Karpas-422 (cell line): ENCODE measurements around the gene ZC3H15. TPM values are rescaled to one million over a fixed set of nuclear protein-coding genes. Genes with fewer than 3 reads are reported as not detected.
"Not testable (repeated sequence)": the region's sequence is repeated elsewhere in the genome, so short reads cannot be mapped to it uniquely, and the experiment has no call there.

Experiments
- DNase-seq: peaks from one replicate; pipeline ENCODE4 v3.0.0-alpha.2; 2015
- H2AFZ ChIP-seq: fragments of 200-600 bp; sonication (generic); 2 replicates; pipeline ENCODE4 v1.6.1; 2014; ENCODE audit warnings: antibody characterized with exemption, low read length, mixed read lengths
- H3K27ac ChIP-seq: fragments of 200-600 bp; sonication (generic); 2 replicates; pipeline ENCODE4 v1.5.1; 2014; ENCODE audit warnings: mild to moderate bottlenecking, low read length, moderate library complexity
- H3K27me3 ChIP-seq: fragments of 200-600 bp; sonication (generic); 2 replicates; pipeline ENCODE4 v1.6.1; 2014; ENCODE audit warnings: low read length, mixed read lengths
- H3K36me3 ChIP-seq: fragments of 200-600 bp; sonication (generic); 2 replicates; pipeline ENCODE4 v1.6.1; 2014; ENCODE audit warnings: low read length, mixed read lengths; ENCODE audit not compliant: insufficient read depth
- H3K4me1 ChIP-seq: fragments of 200-600 bp; sonication (generic); 2 replicates; pipeline ENCODE4 v1.6.1; 2014; ENCODE audit warnings: mild to moderate bottlenecking, low read length, mixed read lengths
- H3K4me2 ChIP-seq: fragments of 200-600 bp; sonication (generic); 2 replicates; pipeline ENCODE4 v1.6.1; 2014; ENCODE audit warnings: low read length, low read depth, mild to moderate bottlenecking; ENCODE audit not compliant: poor library complexity, severe bottlenecking
- H3K4me3 ChIP-seq: fragments of 200-600 bp; sonication (generic); 2 replicates; pipeline ENCODE4 v1.5.1; 2014; ENCODE audit warnings: mild to moderate bottlenecking, antibody characterized with exemption, low read length, mixed read lengths
- H3K79me2 ChIP-seq: fragments of 200-600 bp; sonication (generic); 2 replicates; pipeline ENCODE4 v1.6.1; 2014; ENCODE audit warnings: mild to moderate bottlenecking, low read length, mixed read lengths
- H3K9ac ChIP-seq: fragments of 200-600 bp; sonication (generic); 2 replicates; pipeline ENCODE4 v1.6.0; 2014; ENCODE audit warnings: low read length
- H3K9me2 ChIP-seq: fragments of 200-600 bp; sonication (generic), shearing (Covaris generic); replicated peaks from 2 replicates; pipeline ENCODE4 v1.6.0; 2014; ENCODE audit warnings: mild to moderate bottlenecking, low read length, moderate library complexity; ENCODE audit not compliant: insufficient read depth
- H3K9me3 ChIP-seq: fragments of 300-700, 200-600 bp; sonication (generic); 2 replicates; pipeline ENCODE4 v1.6.1; 2014; ENCODE audit warnings: low read length, mixed read lengths
- H4K20me1 ChIP-seq: fragments of 200-600 bp; sonication (generic); 2 replicates; pipeline ENCODE4 v1.6.1; 2014; ENCODE audit warnings: mild to moderate bottlenecking, antibody characterized with exemption, low read length, low read depth; ENCODE audit not compliant: insufficient read depth
- total RNA-seq: library from RNA; depleted of rRNA; stranded (reverse); fragments of >200 nt; shearing (Covaris generic); gene quantifications from 2 replicates; pipeline ENCODE4 v1.2.3, GENCODE V29; 2014; ENCODE audit warnings: low replicate concordance

The ZC3H15 gene
- total RNA-seq, 1 experiment from 2014 or later, result 66.5 TPM

GRCh38 chr2:186521570-186522153, 35.6 kb downstream of the ZC3H15 start:
- H3K9me2 ChIP-seq, H4K20me1 ChIP-seq, H3K27me3 ChIP-seq, H3K27ac ChIP-seq, H3K4me3 ChIP-seq, H3K9me3 ChIP-seq, H3K4me1 ChIP-seq, H3K9ac ChIP-seq, DNase-seq, H3K79me2 ChIP-seq, H3K4me2 ChIP-seq, H2AFZ ChIP-seq: not testable (repeated sequence)
- H3K36me3 ChIP-seq, result peaks cover 26% of the 10 kb centered on the region; the same call in 1 of the 2 replicates

DNA sequence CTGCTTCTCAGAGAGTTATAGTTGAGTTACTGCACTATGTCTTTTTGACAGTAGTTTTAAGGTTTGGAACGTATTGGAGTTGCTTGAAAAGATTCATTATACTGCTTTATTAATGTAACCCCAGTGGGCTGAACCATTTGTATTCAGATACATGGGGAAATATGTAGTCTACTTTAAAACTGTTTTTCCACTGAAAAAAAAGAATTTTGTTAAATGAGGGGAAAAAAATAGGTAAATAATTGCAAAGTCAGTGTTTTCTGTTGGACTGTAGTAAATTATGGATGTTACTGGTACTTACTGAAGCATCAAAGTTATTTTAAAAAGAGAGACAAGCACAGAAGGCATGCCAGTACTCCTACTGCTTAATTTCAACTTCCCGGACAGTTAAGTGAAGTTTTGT, 36.4 kb downstream of the ZC3H15 start:
- Histone ChIP-seq H3K9me3 (no peaks in the 10 kb centered on the region; the same call in 1 of the 2 replicates), H3K4me3 (no peak overlapping the region), H3K4me2 (no peak overlapping the region), H2AFZ (no peak overlapping the region), H3K36me3 (peaks cover 19% of the 10 kb centered on the region; the same call in 1 of the 2 replicates), H3K79me2 (peaks cover 2% of the 10 kb centered on the region; the same call in 1 of the 2 replicates), H4K20me1 (no peaks in the 10 kb centered on the region), H3K27ac (no peak overlapping the region), H3K9me2 (no peaks in the 10 kb centered on the region), H3K9ac (no peak overlapping the region), H3K4me1 (no peaks in the 10 kb centered on the region), H3K27me3 (no peaks in the 10 kb centered on the region)
- DNase-seq, result no peak

DNA sequence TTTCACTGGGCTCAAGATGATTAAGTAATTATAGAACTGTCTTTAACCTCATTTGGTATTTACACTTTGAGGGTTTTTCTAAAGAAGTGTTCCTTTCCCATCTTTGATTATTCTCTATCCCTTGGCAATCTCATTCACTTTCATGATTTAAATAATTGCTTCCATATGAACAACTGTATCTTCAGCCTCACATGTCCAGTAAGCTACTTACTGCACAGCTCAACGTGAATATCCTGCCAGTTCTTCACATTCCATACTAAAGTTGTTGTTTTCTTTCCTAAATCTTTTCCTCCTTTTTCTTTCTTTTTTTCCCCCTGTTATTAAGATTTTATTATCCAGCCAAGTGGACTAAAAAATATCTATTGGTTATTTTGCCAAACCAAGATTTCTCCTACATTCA, 37.7 kb downstream of the ZC3H15 start:
- H3K27ac ChIP-seq, result no peak overlapping the region
- H3K4me1 ChIP-seq, result no peaks in the 10 kb centered on the region
- H3K79me2 ChIP-seq, result no peaks in the 10 kb centered on the region
- H3K4me2 ChIP-seq, result no peak overlapping the region
- DNase-seq, result no peak
- H3K4me3 ChIP-seq, result no peak overlapping the region
- H2AFZ ChIP-seq, result no peak overlapping the region
- H3K36me3 ChIP-seq, result peaks cover 12% of the 10 kb centered on the region; the same call in 1 of the 2 replicates
- no peak overlapping the region for H3K9ac ChIP-seq
- no peaks in the 10 kb centered on the region for H3K27me3 ChIP-seq
- no peaks in the 10 kb centered on the region; the same call in 1 of the 2 replicates for H3K9me3 ChIP-seq
- H4K20me1 ChIP-seq, result no peaks in the 10 kb centered on the region
- no peaks in the 10 kb centered on the region for H3K9me2 ChIP-seq

DNA sequence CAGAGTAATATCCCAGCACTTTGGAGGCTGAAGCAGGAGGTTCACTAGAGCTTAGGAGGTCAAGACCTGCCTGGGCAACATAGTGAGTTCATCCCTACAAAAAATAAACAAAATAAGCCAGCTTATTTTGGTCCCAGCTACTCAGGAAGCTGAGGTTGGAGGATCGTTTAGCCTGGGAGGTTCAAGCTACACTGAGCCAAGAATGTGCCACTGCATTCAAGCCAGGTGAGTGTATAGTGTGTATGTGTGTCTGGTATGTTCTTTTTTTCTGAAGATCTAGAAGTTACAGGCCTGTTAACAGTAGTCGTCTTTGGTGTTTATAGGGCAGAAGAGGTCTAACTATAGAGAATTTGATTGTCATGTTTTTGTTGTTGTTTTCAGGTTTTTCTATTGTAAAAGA, 40.2 kb downstream of the ZC3H15 start:
- Histone ChIP-seq H3K9me2 (no peaks in the 10 kb centered on the region), H3K27ac (no peak overlapping the region), H3K4me2 (no peak overlapping the region), H4K20me1 (no peaks in the 10 kb centered on the region), H3K79me2 (no peaks in the 10 kb centered on the region), H3K9me3 (no peaks in the 10 kb centered on the region; the same call in 1 of the 2 replicates), H3K36me3 (no peaks in the 10 kb centered on the region), H3K4me3 (no peak overlapping the region), H3K27me3 (no peaks in the 10 kb centered on the region), H2AFZ (no peak overlapping the region), H3K4me1 (no peaks in the 10 kb centered on the region), H3K9ac (no peak overlapping the region)
- DNase-seq, result no peak

DNA sequence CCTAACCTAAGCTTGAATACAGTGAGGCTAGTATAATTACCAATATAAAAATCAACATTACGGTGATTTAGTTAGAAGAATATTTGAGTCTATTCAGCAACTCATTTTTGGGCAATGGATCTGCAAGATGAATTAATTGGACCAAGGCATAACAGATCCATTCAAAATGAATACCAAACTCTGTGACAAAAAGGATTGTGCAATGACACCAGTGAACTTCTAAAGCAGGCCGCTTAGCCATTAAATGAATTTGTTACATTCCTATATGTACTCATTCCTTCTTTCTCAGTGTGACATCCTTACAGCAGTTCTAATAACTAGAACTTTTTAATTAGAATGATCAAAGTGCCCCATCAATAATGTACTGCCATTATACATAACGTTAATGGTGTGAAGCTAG, 44.3 kb downstream of the ZC3H15 start:
- H3K9me2 ChIP-seq, result no peaks in the 10 kb centered on the region
- no peak overlapping the region for H3K9ac ChIP-seq
- no peak overlapping the region for H3K4me2 ChIP-seq
- H3K27me3 ChIP-seq, result no peaks in the 10 kb centered on the region
- no peak overlapping the region for H2AFZ ChIP-seq
- no peaks in the 10 kb centered on the region for H3K79me2 ChIP-seq
- no peaks in the 10 kb centered on the region for H3K36me3 ChIP-seq
- H3K9me3 ChIP-seq, result no peaks in the 10 kb centered on the region; the same call in 1 of the 2 replicates
- H3K27ac ChIP-seq, result no peak overlapping the region
- DNase-seq, result no peak
- no peaks in the 10 kb centered on the region for H4K20me1 ChIP-seq
- H3K4me3 ChIP-seq, result no peak overlapping the region
- H3K4me1 ChIP-seq, result no peaks in the 10 kb centered on the region

DNA sequence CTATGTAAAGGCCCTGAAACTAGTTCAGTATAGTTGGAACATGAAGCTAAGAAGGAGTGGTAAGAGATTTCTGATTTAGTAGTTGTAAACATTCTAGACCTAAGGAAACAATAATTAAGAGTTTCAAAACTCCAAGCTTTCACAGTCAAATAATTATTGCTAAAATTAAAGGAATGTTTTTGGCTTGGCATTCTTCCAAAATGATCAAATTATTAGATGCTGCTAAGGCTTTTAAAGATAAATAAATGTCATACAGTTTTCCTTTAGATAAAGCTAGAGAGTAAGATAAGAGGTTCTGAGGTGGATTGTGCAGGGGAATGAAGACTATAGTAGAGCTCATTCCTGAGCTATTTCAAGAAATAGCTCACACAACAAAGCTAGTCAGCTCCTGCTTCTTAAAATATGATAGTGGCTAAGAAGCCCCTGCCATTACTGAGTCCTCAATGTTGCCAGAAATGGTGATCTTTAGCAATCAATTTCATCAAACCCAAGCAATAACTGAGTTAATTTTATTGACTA, 45.3 kb downstream of the ZC3H15 start:
- H3K79me2 ChIP-seq, result no peaks in the 10 kb centered on the region
- no peak for DNase-seq
- H3K27ac ChIP-seq, result no peak overlapping the region
- no peak overlapping the region for H2AFZ ChIP-seq
- H4K20me1 ChIP-seq, result no peaks in the 10 kb centered on the region
- no peak overlapping the region for H3K4me2 ChIP-seq
- H3K9ac ChIP-seq, result no peak overlapping the region
- no peaks in the 10 kb centered on the region for H3K4me1 ChIP-seq
- no peaks in the 10 kb centered on the region for H3K27me3 ChIP-seq
- no peaks in the 10 kb centered on the region; the same call in 1 of the 2 replicates for H3K9me3 ChIP-seq
- H3K9me2 ChIP-seq, result no peaks in the 10 kb centered on the region
- H3K36me3 ChIP-seq, result no peaks in the 10 kb centered on the region
- H3K4me3 ChIP-seq, result no peak overlapping the region

- H3K79me2 ChIP-seq, result no peaks in the 10 kb centered on the region
- no peaks in the 10 kb centered on the region for H3K4me1 ChIP-seq
- H4K20me1 ChIP-seq, result no peaks in the 10 kb centered on the region
- no peak overlapping the region for H3K4me2 ChIP-seq
- no peaks in the 10 kb centered on the region for H3K9me3 ChIP-seq
- no peaks in the 10 kb centered on the region for H3K27me3 ChIP-seq
- H2AFZ ChIP-seq, result no peak overlapping the region
- no peak overlapping the region for H3K27ac ChIP-seq
- no peak overlapping the region for H3K9ac ChIP-seq
- no peak overlapping the region for H3K4me3 ChIP-seq
- H3K9me2 ChIP-seq, result no peaks in the 10 kb centered on the region
- no peaks in the 10 kb centered on the region for H3K36me3 ChIP-seq
- no peak for DNase-seq
Observed at GRCh38 chr2:186532891-186533290, 46.8 kb downstream of the ZC3H15 start.

DNA sequence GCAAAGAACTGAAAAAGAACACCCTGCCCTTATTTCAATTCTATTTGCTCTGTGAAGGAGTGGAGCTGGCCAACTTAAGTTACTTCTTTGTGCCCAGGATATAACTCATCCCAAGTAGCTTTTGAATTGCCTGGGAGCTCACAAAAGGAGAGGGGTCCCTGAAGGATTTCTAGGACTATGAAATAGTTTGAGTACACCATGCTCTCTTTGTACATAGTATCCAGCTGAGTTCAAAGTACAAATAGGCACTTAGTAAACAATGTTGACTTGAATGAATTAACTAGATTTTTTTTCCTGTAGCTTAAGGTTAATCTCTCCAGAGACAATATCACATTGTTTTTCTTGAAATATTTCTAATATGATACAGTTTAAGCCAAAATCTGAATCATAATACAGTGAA, 47.7 kb downstream of the ZC3H15 start:
- no peak overlapping the region for H2AFZ ChIP-seq
- H3K4me2 ChIP-seq, result no peak overlapping the region
- H3K4me3 ChIP-seq, result no peak overlapping the region
- H3K79me2 ChIP-seq, result no peaks in the 10 kb centered on the region
- no peaks in the 10 kb centered on the region for H3K4me1 ChIP-seq
- no peaks in the 10 kb centered on the region for H3K27me3 ChIP-seq
- H3K27ac ChIP-seq, result no peak overlapping the region
- DNase-seq, result no peak
- no peaks in the 10 kb centered on the region for H3K36me3 ChIP-seq
- H4K20me1 ChIP-seq, result no peaks in the 10 kb centered on the region
- no peak overlapping the region for H3K9ac ChIP-seq
- H3K9me2 ChIP-seq, result no peaks in the 10 kb centered on the region
- H3K9me3 ChIP-seq, result no peaks in the 10 kb centered on the region
